SK-N-SH (cell line): Measurements from ENCODE around the gene RAP1GAP. TPM values are rescaled to one million over a fixed set of nuclear protein-coding genes. Genes with fewer than 3 reads are reported as not detected.

Experiments used
- CTCF ChIA-PET: fragments of 300-600, 350-600 bp; formaldehyde crosslinking; extraction: SDS; loops from one replicate; lab custom pipeline; 2021; lab: Yijun Ruan, JAX
- POLR2A ChIA-PET: fragments of 350-600 bp; sonication (Branson Sonifier 250); formaldehyde crosslinking; extraction: SDS; loops from one replicate; lab custom pipeline; 2020; ENCODE audit warnings: antibody characterized with exemption, inconsistent platforms; lab: Yijun Ruan, JAX
- DNase-seq: peaks from one replicate; pipeline ENCODE4 v3.0.0; 2012
- H2AFZ ChIP-seq: fragments of 200-600 bp; sonication (generic); 2 replicates; pipeline ENCODE4 v1.8.1; 2016; ENCODE audit warnings: antibody characterized with exemption, mild to moderate bottlenecking, low read depth
- H3F3A ChIP-seq: fragments of 200-600 bp; sonication (generic); replicated peaks from 2 replicates; pipeline ENCODE3; 2016; ENCODE audit warnings: antibody characterized with exemption, mild to moderate bottlenecking; ENCODE audit not compliant: insufficient read depth
- H3K27ac ChIP-seq, 2 experiments: fragments of 200-500 bp in 1 of 2; fragments of 200-600 bp in 1 of 2; sonication (Bioruptor generic) in 1 of 2; sonication (generic), shearing (Covaris generic) in 1 of 2; 2 replicates each; pipeline versions ENCODE4 v1.5.1 to v1.6.1; 2014 to 2016; ENCODE audit warnings: low read depth in 2 of 2, inconsistent platforms in 1 of 2, low read length in 1 of 2, mild to moderate bottlenecking in 1 of 2, mixed read lengths in 1 of 2
- H3K27me3 ChIP-seq: fragments of 200-600 bp; sonication (generic), shearing (Covaris generic); 2 replicates; pipeline ENCODE4 v1.6.1; 2016; ENCODE audit warnings: mixed run types; ENCODE audit not compliant: insufficient read depth
- H3K36me3 ChIP-seq, 2 experiments: fragments of 200-500 bp in 1 of 2; fragments of 200-600 bp in 1 of 2; sonication (Bioruptor generic) in 1 of 2; sonication (generic) in 1 of 2; replicated peaks in 1 of 2; 2 replicates each; pipeline versions ENCODE3 to v1.5.1; 2014 to 2016; ENCODE audit warnings: low read length in 1 of 2, mild to moderate bottlenecking in 1 of 2; ENCODE audit not compliant: insufficient read depth in 2 of 2, control insufficient read depth in 1 of 2
- H3K4me1 ChIP-seq, 2 experiments: fragments of 200-500 bp in 1 of 2; fragments of 200-600 bp in 1 of 2; sonication (Bioruptor generic) in 1 of 2; sonication (generic), shearing (Covaris generic) in 1 of 2; 2 replicates each; pipeline versions ENCODE4 v1.5.1 to v1.6.1; 2014 to 2016; ENCODE audit warnings: low read depth in 1 of 2, low read length in 1 of 2, mixed run types in 1 of 2; ENCODE audit not compliant: insufficient read depth in 2 of 2, control insufficient read depth in 1 of 2
- H3K4me2 ChIP-seq: fragments of 200-600 bp; sonication (generic), shearing (Covaris generic); 2 replicates; pipeline ENCODE4 v1.6.1; 2017; ENCODE audit warnings: mixed run types
- H3K4me3 ChIP-seq, 2 experiments: fragments of 200-500 bp in 1 of 2; fragments of 200-600 bp in 1 of 2; sonication (Bioruptor generic) in 1 of 2; sonication (generic), shearing (Covaris generic) in 1 of 2; 2 replicates each; pipeline versions ENCODE4 v1.5.1 to v1.8.1; 2014 to 2016; ENCODE audit warnings: low read depth in 2 of 2, inconsistent platforms in 1 of 2, low read length in 1 of 2, mild to moderate bottlenecking in 1 of 2, mixed read lengths in 1 of 2, moderate library complexity in 1 of 2
- H3K79me2 ChIP-seq: fragments of 200-600 bp; sonication (generic); 2 replicates; pipeline ENCODE4 v1.8.1; 2017; ENCODE audit warnings: mild to moderate bottlenecking; ENCODE audit not compliant: insufficient read depth
- H3K9ac ChIP-seq: fragments of 200-600 bp; sonication (generic); 2 replicates; pipeline ENCODE4 v1.6.1; 2017; ENCODE audit warnings: mixed run types
- H3K9me2 ChIP-seq: fragments of 200-600 bp; sonication (generic); 2 replicates; pipeline ENCODE4 v1.6.1; 2017; ENCODE audit warnings: mixed run types
- H3K9me3 ChIP-seq: fragments of 200-600 bp; sonication (generic); 2 replicates; pipeline ENCODE4 v1.6.1; 2017; ENCODE audit warnings: mixed run types, mild to moderate bottlenecking, moderate library complexity
- H4K20me1 ChIP-seq: fragments of 200-600 bp; sonication (generic); 2 replicates; pipeline ENCODE4 v1.6.1; 2017; ENCODE audit warnings: mild to moderate bottlenecking, mixed run types; ENCODE audit not compliant: insufficient read depth
- ELF1 ChIP-seq: IDR thresholded peaks from 2 replicates; pipeline ENCODE4 v1.4.0; 2012
- EP300 ChIP-seq, 2 experiments: IDR thresholded peaks; 2 replicates each; pipeline versions ENCODE4 v1.4.0 to v1.6.1; 2012; ENCODE audit warnings: borderline replicate concordance in 1 of 2, low read depth in 1 of 2, low read length in 1 of 2
- GATA2 ChIP-seq: sonication (generic); formaldehyde crosslinking; IDR thresholded peaks from 2 replicates; pipeline ENCODE4 v1.5.0; 2020; ENCODE audit warnings: mild to moderate bottlenecking, missing genetic modification reagents
- SIN3A ChIP-seq: IDR thresholded peaks from 2 replicates; pipeline ENCODE4 v1.6.1; 2012; ENCODE audit warnings: low read depth, mild to moderate bottlenecking, low read length, moderate library complexity, borderline replicate concordance
- SMC3 ChIP-seq: IDR thresholded peaks from 2 replicates; pipeline ENCODE4 v1.6.1; 2012; ENCODE audit warnings: low read depth, low read length, improper control_type of control experiment
- TEAD4 ChIP-seq: IDR thresholded peaks from 2 replicates; pipeline ENCODE4 v1.4.0; 2012; ENCODE audit warnings: mild to moderate bottlenecking, borderline replicate concordance; ENCODE audit not compliant: insufficient read depth
- YY1 ChIP-seq: IDR thresholded peaks from 2 replicates; pipeline ENCODE4 v1.4.0; 2012; ENCODE audit warnings: low read depth, mild to moderate bottlenecking
- WGBS: methylation state at CpG from one replicate; pipeline ENCODE4 v1.1.6; 2017; ENCODE audit warnings: low lambda C conversion rate; 5-methylcytosine and 5-hydroxymethylcytosine counted together
- polyA plus RNA-seq, 3 experiments: library from polyadenylated mRNA; depleted of rRNA; stranded (reverse); fragments of >200 nt; gene quantifications; 2 replicates each; pipeline ENCODE4 v1.2.3, GENCODE V29; 2012
- TF ChIP-seq, protein P1 (sequence below): fragments of 200-600 bp; sonication (generic); IDR thresholded peaks from 2 replicates; pipeline ENCODE4 v1.6.1; 2017; ENCODE audit warnings: antibody characterized with exemption, mild to moderate bottlenecking, moderate library complexity
- TF ChIP-seq, protein P2 (sequence below): fragments of 150-350 bp; IDR thresholded peaks from 2 replicates; pipeline ENCODE4 v1.6.1; 2017; ENCODE audit warnings: antibody characterized with exemption, low read length, low read depth, borderline replicate concordance
- TF ChIP-seq, protein P3 (sequence below): IDR thresholded peaks from 2 replicates; pipeline ENCODE4 v1.4.0; 2012; ENCODE audit warnings: low read depth, borderline replicate concordance

The RAP1GAP gene
- polyA plus RNA-seq, 1 of the 3 experiments (the other 2 are of a cell fraction) = 0.99 TPM

DNA sequence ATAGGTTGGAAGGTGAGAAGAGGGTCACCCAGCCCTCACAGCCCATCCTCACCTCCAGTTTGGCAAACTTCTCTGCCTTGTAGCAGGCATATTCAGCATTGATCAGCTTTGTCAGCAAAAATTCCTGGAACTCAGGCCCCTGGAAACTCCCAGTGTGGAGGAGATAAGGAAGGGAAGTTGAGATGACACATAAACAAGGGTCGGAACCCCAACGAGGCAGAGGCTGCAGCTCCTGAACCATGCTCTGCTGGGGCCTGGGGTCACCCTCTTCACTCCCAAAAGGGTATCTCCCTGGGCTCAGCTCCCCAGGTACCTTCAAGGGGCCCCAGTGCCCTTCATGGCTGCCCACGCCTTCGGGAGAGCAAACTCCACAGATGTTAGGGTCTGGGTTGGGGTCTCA lies 60.4 kb downstream of the RAP1GAP start:
- Histone ChIP-seq H3K4me2 (no peak overlapping the region), H3K79me2 (no peaks in the 10 kb centered on the region), H3K36me3 (no peaks in the 10 kb centered on the region), H2AFZ (no peak overlapping the region), H3K27me3 (peaks cover 15% of the 10 kb centered on the region), H3K9me2 (no peaks in the 10 kb centered on the region), H3K9me3 (no peaks in the 10 kb centered on the region), H3K27ac (no peak overlapping the region), H3K4me1 (no peaks in the 10 kb centered on the region), H3K4me3 (no peak overlapping the region), H4K20me1 (no peaks in the 10 kb centered on the region), H3K9ac (no peak overlapping the region), H3F3A (no peaks in the 10 kb centered on the region)
- CTCF ChIA-PET = interaction anchor here (0.6 to 6.0 kb wide), 2 partner anchors 13 to 44 kb away, joined by 3 to 28 read pairs; no protein-coding TSS in a partner anchor
- 29% methylated on average over 2 of the region's 4 CpGs for WGBS
- POLR2A ChIA-PET = no interaction called here
- no peak for TF ChIP-seq ELF1
- TF ChIP-seq SMC3 = no peak
- TF ChIP-seq YY1 = no peak
- TF ChIP-seq, protein P1, sequence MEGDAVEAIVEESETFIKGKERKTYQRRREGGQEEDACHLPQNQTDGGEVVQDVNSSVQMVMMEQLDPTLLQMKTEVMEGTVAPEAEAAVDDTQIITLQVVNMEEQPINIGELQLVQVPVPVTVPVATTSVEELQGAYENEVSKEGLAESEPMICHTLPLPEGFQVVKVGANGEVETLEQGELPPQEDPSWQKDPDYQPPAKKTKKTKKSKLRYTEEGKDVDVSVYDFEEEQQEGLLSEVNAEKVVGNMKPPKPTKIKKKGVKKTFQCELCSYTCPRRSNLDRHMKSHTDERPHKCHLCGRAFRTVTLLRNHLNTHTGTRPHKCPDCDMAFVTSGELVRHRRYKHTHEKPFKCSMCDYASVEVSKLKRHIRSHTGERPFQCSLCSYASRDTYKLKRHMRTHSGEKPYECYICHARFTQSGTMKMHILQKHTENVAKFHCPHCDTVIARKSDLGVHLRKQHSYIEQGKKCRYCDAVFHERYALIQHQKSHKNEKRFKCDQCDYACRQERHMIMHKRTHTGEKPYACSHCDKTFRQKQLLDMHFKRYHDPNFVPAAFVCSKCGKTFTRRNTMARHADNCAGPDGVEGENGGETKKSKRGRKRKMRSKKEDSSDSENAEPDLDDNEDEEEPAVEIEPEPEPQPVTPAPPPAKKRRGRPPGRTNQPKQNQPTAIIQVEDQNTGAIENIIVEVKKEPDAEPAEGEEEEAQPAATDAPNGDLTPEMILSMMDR = no peak
- TF ChIP-seq, protein P2, sequence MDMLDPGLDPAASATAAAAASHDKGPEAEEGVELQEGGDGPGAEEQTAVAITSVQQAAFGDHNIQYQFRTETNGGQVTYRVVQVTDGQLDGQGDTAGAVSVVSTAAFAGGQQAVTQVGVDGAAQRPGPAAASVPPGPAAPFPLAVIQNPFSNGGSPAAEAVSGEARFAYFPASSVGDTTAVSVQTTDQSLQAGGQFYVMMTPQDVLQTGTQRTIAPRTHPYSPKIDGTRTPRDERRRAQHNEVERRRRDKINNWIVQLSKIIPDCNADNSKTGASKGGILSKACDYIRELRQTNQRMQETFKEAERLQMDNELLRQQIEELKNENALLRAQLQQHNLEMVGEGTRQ = no peak
- DNase-seq = no peak

DNA sequence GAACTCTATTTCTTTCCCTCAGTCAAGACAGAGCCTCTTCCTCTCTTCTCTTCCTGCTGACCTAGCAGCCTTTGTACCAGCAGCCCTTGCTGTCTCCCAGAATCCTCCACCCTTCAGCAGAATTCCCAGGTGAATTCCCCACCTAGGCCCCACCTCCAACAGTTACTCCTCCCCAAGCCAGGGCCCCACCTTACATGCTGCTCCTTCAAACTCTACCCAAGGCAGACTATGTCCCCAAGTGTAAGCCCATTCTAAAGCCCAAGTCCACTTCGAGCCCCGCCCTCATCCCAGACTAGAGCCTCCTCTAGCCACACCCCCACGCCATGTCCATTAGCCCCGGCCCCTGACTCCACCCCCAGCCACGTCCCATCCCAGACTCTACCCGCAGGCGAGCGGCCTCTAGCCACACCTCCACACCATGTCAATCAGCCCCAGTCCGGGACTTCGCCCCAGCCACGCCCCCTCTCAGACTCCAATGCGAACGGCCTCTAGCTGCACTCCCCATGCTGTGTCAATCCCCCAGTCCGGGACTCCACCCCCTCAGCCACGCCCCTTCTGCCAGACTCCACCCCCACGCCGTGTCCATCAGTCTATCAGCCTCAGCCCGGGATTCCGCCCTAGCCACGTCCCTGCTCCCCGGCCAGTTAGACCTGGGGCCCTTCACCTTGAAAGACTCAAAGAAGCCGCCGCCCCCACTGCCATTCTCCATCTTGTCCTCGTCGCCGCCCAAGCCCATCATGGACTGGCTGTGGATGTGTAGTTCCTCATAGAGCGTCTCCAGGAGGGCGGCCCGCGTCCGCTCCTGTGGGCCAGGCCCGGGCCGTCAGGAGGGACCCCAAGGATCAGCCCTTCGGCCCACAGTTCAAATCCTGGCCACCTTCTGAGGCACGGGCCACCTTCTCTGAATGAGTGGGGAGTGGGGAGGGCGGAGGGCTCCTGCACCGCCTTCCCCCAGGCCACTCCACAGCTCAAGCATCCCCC lies 61.3 kb downstream of the RAP1GAP start:
- peak; percentile 70 for DNase-seq
- no peaks in the 10 kb centered on the region for H3K9me3 ChIP-seq
- no peaks in the 10 kb centered on the region for H3K79me2 ChIP-seq
- H3F3A ChIP-seq = no peaks in the 10 kb centered on the region
- no peaks in the 10 kb centered on the region for H3K4me1 ChIP-seq
- H2AFZ ChIP-seq = no peak overlapping the region
- no peaks in the 10 kb centered on the region for H4K20me1 ChIP-seq
- no peak overlapping the region for H3K4me2 ChIP-seq
- 80% methylated on average over 29 of the region's 37 CpGs for WGBS
- no peak overlapping the region for H3K4me3 ChIP-seq
- no peaks in the 10 kb centered on the region for H3K9me2 ChIP-seq
- H3K27me3 ChIP-seq = peaks cover 13% of the 10 kb centered on the region
- TF ChIP-seq, protein P3, sequence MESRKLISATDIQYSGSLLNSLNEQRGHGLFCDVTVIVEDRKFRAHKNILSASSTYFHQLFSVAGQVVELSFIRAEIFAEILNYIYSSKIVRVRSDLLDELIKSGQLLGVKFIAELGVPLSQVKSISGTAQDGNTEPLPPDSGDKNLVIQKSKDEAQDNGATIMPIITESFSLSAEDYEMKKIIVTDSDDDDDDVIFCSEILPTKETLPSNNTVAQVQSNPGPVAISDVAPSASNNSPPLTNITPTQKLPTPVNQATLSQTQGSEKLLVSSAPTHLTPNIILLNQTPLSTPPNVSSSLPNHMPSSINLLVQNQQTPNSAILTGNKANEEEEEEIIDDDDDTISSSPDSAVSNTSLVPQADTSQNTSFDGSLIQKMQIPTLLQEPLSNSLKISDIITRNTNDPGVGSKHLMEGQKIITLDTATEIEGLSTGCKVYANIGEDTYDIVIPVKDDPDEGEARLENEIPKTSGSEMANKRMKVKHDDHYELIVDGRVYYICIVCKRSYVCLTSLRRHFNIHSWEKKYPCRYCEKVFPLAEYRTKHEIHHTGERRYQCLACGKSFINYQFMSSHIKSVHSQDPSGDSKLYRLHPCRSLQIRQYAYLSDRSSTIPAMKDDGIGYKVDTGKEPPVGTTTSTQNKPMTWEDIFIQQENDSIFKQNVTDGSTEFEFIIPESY = no peak
- no peak for TF ChIP-seq TEAD4
- no peak for TF ChIP-seq SMC3
- TF ChIP-seq SIN3A = no peak
- no peak for TF ChIP-seq GATA2 (CRISPR knock-in tag)
- TF ChIP-seq EP300 (IDR thresholded peaks at IDR 0.05; ENCODE audit: borderline replicate concordance in 1 of 2, low read depth in 1 of 2, low read length in 1 of 2) = no peak
- TF ChIP-seq, all 33 proteins: peak for 0
- Histone ChIP-seq H3K9ac (no peak overlapping the region), H3K36me3 (no peaks in the 10 kb centered on the region), H3K27ac (no peak overlapping the region)
- ChIA-PET POLR2A (no interaction called here), CTCF (interaction anchor here (0.5 to 6.0 kb wide), 2 partner anchors 12 to 95 kb away, joined by 3 to 28 read pairs; no protein-coding TSS in a partner anchor)
